ENCODE results near the gene FAM163B. TPM values are rescaled to one million over a fixed set of nuclear protein-coding genes. Genes with fewer than 3 reads are reported as not detected.

Gene FAM163B
- total RNA-seq, 2 donors from 2014 or later, result not detected

DNA sequence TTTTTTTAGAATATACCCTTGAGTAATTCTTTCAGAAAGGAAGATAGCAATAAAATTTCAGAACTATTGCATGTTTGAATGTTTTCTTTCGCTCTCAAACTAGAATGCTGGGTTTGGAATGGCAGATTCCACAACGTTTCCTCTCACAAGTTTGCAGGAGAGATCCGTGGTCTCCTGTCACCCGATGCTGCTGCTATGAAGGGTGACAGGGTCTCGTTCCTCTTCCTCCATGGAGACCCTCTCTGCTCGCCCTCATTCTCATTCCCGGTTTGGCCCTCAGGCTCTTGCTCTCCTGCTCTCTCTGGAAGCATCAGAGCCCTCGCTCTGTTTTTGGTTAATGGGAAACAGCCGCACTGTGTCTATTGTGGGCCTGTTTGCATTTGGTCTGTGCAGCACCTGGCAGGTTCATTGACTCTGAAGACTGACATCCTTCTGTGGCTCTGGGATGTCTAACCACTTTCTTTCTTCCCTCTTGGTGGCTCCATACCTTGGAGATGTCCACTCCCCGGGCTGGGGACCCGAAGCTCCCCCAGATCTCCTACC lies 12.6 kb upstream of the FAM163B start:
- Histone ChIP-seq H3K27ac (ENCODE audit: low read depth, low read length) (no peak overlapping the region), H3K4me3 (ENCODE audit: low read length) (no peak overlapping the region), H3K9me3 (ENCODE audit: control insufficient read depth, low read length) (no peaks in the 10 kb centered on the region), H3K27me3 (ENCODE audit: control insufficient read depth, insufficient read depth, low read length, poor library complexity, severe bottlenecking) (no peaks in the 10 kb centered on the region), H3K9ac (ENCODE audit: extremely low read depth, low read length, poor library complexity, severe bottlenecking) (no peak overlapping the region), H3K4me1 (ENCODE audit: control insufficient read depth, insufficient read depth, low read length) (no peaks in the 10 kb centered on the region), H3K36me3 (ENCODE audit: control insufficient read depth, insufficient read depth, low read length) (no peaks in the 10 kb centered on the region)
- TF ChIP-seq, protein P1, sequence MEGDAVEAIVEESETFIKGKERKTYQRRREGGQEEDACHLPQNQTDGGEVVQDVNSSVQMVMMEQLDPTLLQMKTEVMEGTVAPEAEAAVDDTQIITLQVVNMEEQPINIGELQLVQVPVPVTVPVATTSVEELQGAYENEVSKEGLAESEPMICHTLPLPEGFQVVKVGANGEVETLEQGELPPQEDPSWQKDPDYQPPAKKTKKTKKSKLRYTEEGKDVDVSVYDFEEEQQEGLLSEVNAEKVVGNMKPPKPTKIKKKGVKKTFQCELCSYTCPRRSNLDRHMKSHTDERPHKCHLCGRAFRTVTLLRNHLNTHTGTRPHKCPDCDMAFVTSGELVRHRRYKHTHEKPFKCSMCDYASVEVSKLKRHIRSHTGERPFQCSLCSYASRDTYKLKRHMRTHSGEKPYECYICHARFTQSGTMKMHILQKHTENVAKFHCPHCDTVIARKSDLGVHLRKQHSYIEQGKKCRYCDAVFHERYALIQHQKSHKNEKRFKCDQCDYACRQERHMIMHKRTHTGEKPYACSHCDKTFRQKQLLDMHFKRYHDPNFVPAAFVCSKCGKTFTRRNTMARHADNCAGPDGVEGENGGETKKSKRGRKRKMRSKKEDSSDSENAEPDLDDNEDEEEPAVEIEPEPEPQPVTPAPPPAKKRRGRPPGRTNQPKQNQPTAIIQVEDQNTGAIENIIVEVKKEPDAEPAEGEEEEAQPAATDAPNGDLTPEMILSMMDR (conservative IDR thresholded peaks at IDR 0.05), result no peak
- Mint-ChIP-seq H3K4me3 (no peak overlapping the region), H3K4me1 (no peaks in the 10 kb centered on the region), H3K9me3 (peaks cover 24% of the 10 kb centered on the region), H3K27me3 (ENCODE audit: insufficient read depth) (peaks cover 7% of the 10 kb centered on the region), H3K27ac (no peak overlapping the region), H3K36me3 (ENCODE audit: low read depth) (no peaks in the 10 kb centered on the region)
- 86 to 91% methylated on average over 11 of the region's 11 CpGs for WGBS, 2 experiments (ENCODE audit: insufficient coverage in 1 of 2, insufficient read length in 1 of 2)
- no peak for DNase-seq

DNA sequence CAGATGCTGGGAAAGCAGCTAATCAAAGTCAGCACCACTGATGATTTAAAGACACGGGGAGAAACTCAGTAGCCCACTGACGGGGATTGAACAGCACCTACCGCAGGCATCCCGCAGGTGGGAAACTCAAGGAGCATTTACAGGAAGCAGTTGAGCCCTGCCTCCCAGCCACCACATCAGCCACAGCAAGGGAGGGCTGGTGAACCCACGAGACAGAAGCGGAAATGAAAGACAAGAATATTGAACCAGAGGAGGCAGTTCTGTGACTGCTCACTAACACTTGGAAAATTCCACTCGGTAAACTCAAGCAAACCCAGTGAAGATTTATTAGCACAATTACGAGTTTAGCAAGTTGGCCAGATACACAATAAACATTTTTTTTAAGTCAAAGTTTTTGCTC lies 10.6 kb upstream of the FAM163B start:
- Mint-ChIP-seq H3K9me3 (peaks cover 5% of the 10 kb centered on the region), H3K36me3 (ENCODE audit: low read depth) (no peaks in the 10 kb centered on the region), H3K27ac (no peak overlapping the region), H3K4me1 (no peaks in the 10 kb centered on the region), H3K4me3 (no peak overlapping the region), H3K27me3 (ENCODE audit: insufficient read depth) (peaks cover 7% of the 10 kb centered on the region)
- Histone ChIP-seq H3K9me3 (ENCODE audit: control insufficient read depth, low read length) (no peaks in the 10 kb centered on the region), H3K9ac (ENCODE audit: extremely low read depth, low read length, poor library complexity, severe bottlenecking) (no peak overlapping the region), H3K27ac (ENCODE audit: low read depth, low read length) (no peak overlapping the region), H3K36me3 (ENCODE audit: control insufficient read depth, insufficient read depth, low read length) (no peaks in the 10 kb centered on the region), H3K4me3 (ENCODE audit: low read length) (no peak overlapping the region), H3K27me3 (ENCODE audit: control insufficient read depth, insufficient read depth, low read length, poor library complexity, severe bottlenecking) (no peaks in the 10 kb centered on the region), H3K4me1 (ENCODE audit: control insufficient read depth, insufficient read depth, low read length) (no peaks in the 10 kb centered on the region)
- DNase-seq, result no peak
- WGBS, 2 experiments (ENCODE audit: insufficient coverage in 1 of 2, insufficient read length in 1 of 2), result 73 to 74% methylated on average over 8 of the region's 8 CpGs
- TF ChIP-seq, protein P1 (conservative IDR thresholded peaks at IDR 0.05), result no peak

DNA sequence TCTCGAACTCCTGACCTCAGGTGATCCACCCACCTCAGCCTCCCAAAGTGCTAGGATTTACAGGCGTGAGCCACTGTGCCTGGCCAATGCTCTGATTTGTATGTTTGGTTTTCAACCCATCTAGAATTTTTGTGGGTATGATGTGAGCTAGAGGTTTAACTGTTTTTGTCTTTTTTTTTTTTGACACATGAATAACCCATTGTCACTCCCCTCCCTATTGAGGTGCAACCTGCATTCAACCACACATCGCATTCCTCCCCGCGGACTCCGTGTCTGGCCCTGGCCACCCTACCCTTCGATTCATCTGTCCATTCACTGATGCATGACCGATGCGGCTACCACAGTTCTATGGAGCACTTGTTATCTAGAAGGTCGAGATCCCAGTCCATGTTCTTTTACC lies 9.5 kb upstream of the FAM163B start:
- peaks cover 7% of the 10 kb centered on the region for H3K27me3 Mint-ChIP-seq (ENCODE audit: insufficient read depth)
- H3K4me3 Mint-ChIP-seq, result no peak overlapping the region
- 89 to 93% methylated on average over 7 to 10 of the region's 10 CpGs for WGBS, 2 experiments (ENCODE audit: insufficient coverage in 1 of 2, insufficient read length in 1 of 2)

More for the DNA sequence above, 9.5 kb upstream of the FAM163B start:
- TF ChIP-seq, protein P1 (conservative IDR thresholded peaks at IDR 0.05), result no peak
- Mint-ChIP-seq H3K4me1 (no peaks in the 10 kb centered on the region), H3K9me3 (no peaks in the 10 kb centered on the region), H3K27ac (no peak overlapping the region), H3K36me3 (ENCODE audit: low read depth) (no peaks in the 10 kb centered on the region)
- Histone ChIP-seq H3K9me3 (ENCODE audit: control insufficient read depth, low read length) (no peaks in the 10 kb centered on the region), H3K36me3 (ENCODE audit: control insufficient read depth, insufficient read depth, low read length) (no peaks in the 10 kb centered on the region), H3K27ac (ENCODE audit: low read depth, low read length) (no peak overlapping the region), H3K27me3 (ENCODE audit: control insufficient read depth, insufficient read depth, low read length, poor library complexity, severe bottlenecking) (peaks cover under 1% of the 10 kb centered on the region), H3K4me3 (ENCODE audit: low read length) (no peak overlapping the region), H3K4me1 (ENCODE audit: control insufficient read depth, insufficient read depth, low read length) (no peaks in the 10 kb centered on the region), H3K9ac (ENCODE audit: extremely low read depth, low read length, poor library complexity, severe bottlenecking) (no peak overlapping the region)
- DNase-seq, result no peak

All from endodermal cell (in vitro differentiated cells).